ENCODE measurements around the gene MYL5.

MYL5 gene

GRCh38 chr4:655464-656151 is 18.7 kb upstream of the MYL5 start:
- TF ChIP-seq, protein P1, sequence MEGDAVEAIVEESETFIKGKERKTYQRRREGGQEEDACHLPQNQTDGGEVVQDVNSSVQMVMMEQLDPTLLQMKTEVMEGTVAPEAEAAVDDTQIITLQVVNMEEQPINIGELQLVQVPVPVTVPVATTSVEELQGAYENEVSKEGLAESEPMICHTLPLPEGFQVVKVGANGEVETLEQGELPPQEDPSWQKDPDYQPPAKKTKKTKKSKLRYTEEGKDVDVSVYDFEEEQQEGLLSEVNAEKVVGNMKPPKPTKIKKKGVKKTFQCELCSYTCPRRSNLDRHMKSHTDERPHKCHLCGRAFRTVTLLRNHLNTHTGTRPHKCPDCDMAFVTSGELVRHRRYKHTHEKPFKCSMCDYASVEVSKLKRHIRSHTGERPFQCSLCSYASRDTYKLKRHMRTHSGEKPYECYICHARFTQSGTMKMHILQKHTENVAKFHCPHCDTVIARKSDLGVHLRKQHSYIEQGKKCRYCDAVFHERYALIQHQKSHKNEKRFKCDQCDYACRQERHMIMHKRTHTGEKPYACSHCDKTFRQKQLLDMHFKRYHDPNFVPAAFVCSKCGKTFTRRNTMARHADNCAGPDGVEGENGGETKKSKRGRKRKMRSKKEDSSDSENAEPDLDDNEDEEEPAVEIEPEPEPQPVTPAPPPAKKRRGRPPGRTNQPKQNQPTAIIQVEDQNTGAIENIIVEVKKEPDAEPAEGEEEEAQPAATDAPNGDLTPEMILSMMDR (IDR thresholded peaks at IDR 0.05; ENCODE audit: low read depth, low read length): no peak

DNA sequence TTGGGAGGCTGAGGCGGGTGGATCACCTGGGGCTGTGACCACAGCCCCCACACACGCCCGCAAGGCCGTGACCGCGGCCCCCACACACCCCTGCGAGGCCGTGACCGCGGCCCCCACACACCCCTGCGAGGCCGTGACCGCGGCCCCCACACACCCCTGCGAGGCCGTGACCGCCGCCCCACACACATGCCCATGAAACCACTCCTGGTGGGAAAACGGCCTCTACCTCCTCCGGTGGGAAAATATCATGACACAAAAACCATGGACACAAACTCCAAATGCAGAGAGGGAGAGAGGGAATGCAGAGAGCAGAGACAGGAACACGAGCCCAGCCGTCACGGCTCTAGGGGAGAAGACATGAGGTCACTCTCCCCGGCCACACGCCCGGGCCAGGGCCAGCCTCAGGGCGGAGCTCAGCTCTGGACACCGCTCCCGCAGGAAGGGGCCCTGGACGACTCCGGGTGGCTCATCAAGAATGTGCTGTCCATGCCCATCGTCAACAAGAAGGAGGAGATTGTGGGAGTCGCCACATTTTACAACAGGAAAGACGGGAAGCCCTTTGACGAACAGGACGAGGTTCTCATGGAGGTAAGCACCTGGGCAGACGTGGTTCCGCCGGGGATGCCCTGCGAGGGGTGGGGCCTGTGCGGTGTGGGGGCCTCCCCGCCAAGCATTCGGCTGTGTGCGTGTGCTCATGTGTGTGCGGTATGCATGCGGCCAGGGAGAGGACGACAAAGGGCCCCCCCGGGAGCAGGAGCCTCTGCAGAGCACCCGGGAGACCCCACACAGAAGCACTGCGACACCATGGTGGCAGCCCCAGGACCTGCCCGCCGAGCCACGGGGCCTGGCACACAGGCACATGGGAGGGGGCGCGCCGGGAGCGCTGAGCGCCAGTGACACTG is 17.7 kb upstream of the MYL5 start:
- H3K4me3 ChIP-seq (ENCODE audit: low read depth, low read length): no peak overlapping the region
- TF ChIP-seq, protein P1 (IDR thresholded peaks at IDR 0.05; ENCODE audit: low read depth, low read length): no peak

More at GRCh38 chr4:655464-656151, 18.7 kb upstream of the MYL5 start:
- no peak overlapping the region for H3K4me3 ChIP-seq (ENCODE audit: low read depth, low read length)

- TF ChIP-seq, protein P1 (IDR thresholded peaks at IDR 0.05; ENCODE audit: low read depth, low read length): no peak
- no peak overlapping the region for H3K4me3 ChIP-seq (ENCODE audit: low read depth, low read length)
Observed at GRCh38 chr4:657338-657833, 17.0 kb upstream of the MYL5 start.

- TF ChIP-seq, protein P1 (IDR thresholded peaks at IDR 0.05; ENCODE audit: low read depth, low read length): no peak
Observed at GRCh38 chr4:657834-658667, 16.3 kb upstream of the MYL5 start.

DNA sequence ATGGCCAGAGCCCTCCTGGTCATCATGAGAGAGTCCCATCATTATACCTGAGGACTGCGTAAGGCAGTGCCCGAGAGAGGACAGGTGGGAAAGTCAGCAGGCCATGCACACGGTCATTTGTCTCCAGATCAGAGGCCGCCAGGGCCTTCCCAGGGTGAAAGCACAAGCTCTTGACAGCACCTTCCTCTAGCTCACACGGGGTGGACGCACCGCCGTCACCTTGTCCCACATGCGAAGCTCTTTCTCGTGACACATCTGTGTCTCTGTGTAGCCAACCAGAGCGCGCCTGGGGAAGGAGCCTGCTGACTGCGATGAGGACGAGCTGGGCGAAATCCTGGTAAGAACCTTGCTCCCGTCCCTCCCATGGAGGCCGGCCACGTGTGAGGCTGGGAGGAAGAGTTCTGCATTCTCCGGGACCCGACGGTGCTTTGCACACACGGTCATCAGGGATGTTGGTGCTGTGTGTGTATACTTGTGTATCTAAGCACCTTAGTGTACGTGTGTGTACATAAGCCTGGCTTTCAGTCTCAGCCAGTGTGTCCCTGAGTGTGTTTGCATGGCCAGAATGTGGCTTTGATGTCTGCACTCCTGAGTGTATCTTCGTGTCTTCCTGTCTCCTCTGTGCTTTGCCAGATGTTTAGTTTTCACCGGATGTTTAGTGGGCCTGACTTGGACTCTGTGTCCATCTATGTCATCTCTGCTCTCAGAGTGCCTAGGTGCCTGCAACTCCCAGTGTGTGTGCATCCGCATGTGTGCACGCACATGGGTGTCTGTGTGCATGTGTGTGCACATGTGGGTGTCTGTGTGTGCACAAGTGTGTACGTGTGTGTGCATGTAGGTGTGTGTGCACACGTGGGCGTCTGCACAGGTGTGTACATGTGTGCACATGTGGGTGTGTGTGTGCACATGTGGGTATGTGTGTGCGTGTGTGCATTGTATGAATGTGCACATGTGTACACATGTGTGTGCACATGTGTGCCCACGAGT is 15.4 kb upstream of the MYL5 start:
- TF ChIP-seq, protein P1 (IDR thresholded peaks at IDR 0.05; ENCODE audit: low read depth, low read length): no peak
- no peak overlapping the region for H3K4me3 ChIP-seq (ENCODE audit: low read depth, low read length)

More at GRCh38 chr4:657834-658667, 16.3 kb upstream of the MYL5 start:
- no peak overlapping the region for H3K4me3 ChIP-seq (ENCODE audit: low read depth, low read length)

DNA sequence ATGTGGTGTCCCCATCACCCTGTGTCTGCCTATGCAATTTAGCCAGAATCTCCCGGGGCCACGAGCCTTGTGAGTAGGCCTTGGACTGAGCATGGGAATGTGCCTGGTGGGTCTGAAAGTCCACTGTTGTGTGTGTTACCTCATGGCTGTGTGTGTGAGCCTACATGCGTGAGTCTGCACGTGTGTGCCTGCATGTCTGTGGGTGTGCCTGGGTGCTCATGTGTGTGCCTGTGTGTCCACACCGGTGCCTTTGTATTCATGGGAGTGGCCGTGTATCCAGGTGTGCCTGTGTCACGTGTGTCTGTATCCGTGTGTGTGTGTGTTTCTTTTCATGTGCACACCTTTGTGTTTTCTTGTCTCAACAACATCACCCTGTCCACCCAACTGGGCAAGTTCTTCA is 14.5 kb upstream of the MYL5 start:
- no peak overlapping the region for H3K4me3 ChIP-seq (ENCODE audit: low read depth, low read length)
- TF ChIP-seq, protein P1 (IDR thresholded peaks at IDR 0.05; ENCODE audit: low read depth, low read length): no peak

Data from WI38 (cell line).